HG03175 (cell line): Measurements from ENCODE around the gene MAGI1.
"Not testable (repeated sequence)": the region's sequence is repeated elsewhere in the genome, so short reads cannot be mapped to it uniquely, and the experiment has no call there.

Experiments used
- ATAC-seq: cut with Tn5 transposase; IDR thresholded peaks from one replicate; pipeline ENCODE4 v1.9.1; 2021; ENCODE audit warnings: mild to moderate bottlenecking, moderate library complexity; ENCODE audit not compliant: unreplicated experiment

Gene MAGI1

DNA sequence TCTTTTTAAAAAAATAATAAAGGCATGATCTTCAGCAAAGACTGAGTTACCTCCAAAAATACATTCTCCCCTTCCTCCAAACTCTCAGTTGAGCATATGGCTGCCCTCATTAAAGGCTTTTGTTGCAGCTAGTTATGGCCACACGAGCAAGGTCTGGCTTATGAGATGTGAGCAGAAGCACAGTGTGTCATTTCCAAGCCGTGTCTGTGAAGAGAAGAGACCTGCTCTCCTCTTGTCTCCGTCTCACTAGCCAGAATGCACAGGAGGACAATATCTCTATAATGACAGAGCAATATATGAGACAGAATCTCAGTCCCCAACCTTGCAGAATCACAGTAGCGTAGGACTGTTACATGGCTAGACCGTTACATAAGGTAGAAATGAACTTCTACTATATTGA lies 152.3 kb downstream of the MAGI1 start:
- no peak for ATAC-seq

DNA sequence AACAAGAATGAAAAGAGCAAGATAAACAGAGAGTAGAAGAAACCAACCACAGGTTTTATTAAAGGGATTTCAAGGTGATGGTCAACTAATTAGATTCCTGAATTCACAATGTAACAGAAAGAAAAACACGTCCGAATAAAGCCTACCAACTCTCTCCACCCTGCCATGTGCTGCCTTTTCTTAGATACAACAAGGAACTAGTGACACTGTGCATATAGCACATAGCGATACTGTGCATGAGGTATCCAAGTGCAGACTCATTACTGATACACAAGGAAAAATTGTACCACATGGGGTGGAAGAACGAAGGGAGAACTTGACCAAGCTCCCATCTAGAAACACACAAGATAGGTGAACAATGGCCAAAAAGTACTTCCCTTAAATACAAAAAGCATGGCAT lies 154.6 kb downstream of the MAGI1 start:
- no peak for ATAC-seq

DNA sequence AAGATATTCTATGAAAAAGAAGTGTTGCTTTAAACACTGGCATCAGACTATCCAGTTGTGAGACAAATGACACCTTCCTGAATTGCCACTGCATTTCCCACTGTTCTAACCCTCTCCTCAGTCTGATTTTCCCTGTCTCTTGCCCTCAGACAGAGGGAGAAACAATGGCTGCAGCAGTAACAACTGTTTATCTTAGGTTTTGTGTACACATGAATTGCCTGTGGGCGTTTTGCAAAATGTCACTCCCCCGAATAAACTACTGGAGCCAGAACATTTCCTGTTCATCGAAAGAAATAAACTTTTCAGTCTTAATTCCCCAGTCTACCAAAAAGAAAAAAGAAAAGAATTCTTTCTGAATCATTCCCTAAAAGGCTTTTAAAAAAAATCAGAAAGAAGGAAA lies 155.1 kb downstream of the MAGI1 start:
- no peak for ATAC-seq

DNA sequence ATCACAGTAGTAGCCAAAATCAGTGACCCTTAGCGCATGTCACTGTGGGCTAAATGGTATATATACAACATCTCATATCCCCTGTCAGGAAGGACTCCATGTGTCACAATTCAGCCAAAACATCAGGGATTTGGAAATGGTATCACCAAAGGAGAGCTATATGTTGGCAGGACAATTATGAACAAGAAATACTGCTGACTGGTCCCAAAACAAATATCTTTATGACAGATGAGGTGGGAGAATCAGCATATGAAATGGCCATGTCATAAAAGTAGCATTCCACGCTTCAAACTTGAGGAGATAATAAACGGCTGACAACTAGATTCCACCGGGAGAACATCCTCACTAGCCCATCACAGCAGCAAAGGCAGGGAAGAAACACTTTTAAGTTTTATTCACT lies 158.4 kb downstream of the MAGI1 start:
- ATAC-seq = no peak

DNA sequence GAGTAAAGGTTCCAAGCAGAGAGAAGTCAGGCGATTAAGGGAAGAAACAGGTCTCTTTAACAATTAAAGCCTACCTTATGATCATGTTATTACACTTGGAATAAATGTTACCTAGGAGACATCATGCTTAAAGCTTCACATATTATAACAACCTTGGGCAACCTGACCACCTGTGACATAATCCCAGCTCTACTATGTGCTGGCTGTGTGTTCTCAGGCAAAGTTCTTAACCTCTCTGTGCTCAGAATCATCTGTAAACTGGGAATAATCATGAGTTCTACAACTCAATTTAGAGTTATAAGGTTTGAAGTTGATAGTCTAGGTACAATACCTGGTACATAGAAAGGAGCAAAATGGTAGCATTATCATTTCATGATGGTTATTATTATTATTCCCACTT lies 159.3 kb downstream of the MAGI1 start:
- no peak for ATAC-seq

- no peak for ATAC-seq
These were observed 159.9 kb downstream of the MAGI1 start for GRCh38 chr3:65878831-65879230.

DNA sequence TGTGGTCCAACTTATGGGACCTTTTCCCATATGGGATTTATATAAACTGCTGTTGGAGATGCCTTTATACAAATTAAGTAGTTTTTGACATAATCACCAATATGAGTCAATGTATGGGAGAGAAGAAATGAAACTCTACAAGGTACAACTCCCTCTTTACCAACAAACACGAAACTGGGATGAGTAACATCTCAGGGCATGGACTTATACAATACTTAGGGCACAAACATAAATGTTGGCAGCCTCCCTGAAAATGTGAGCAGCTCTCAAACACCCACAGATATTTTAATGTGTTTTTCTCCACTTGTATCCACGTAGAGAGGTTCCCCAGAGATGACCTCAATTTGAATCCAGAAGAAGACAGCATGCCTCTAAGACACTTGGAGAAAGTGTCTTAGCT lies 161.6 kb downstream of the MAGI1 start:
- no peak for ATAC-seq

- no peak for ATAC-seq
These were observed 162.7 kb downstream of the MAGI1 start for GRCh38 chr3:65876028-65876420.

DNA sequence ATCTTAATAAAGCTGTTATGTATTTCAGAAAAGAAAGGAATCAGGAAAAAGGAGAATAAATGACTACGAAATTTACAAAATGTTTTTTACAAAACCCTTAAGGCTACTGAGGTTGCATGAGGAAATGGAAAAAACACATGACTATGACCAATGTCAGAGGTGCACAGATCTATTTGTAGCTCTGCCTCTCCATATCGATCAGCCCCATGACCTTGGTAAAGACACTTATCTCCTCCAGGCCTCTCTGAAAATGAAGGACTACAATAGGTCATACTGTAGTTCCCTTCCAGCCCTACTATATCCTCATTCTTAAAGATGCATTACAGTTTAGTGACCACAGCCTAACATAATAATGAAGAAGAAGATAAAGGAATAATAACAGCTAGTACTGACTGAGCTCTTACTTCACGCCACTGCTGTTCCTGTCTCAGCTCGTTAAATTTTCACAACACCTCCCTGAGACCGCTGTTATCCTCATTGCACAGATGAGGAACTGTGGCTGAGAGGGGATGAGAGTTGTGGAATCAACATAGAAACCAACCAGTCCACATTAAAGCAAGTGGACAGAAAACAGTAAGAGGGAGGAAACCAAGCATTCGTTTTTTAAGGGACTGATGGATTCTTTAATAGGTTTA lies 163.2 kb downstream of the MAGI1 start:
- no peak for ATAC-seq

GRCh38 chr3:65873869-65874268 lies 164.8 kb downstream of the MAGI1 start:
- no peak for ATAC-seq

DNA sequence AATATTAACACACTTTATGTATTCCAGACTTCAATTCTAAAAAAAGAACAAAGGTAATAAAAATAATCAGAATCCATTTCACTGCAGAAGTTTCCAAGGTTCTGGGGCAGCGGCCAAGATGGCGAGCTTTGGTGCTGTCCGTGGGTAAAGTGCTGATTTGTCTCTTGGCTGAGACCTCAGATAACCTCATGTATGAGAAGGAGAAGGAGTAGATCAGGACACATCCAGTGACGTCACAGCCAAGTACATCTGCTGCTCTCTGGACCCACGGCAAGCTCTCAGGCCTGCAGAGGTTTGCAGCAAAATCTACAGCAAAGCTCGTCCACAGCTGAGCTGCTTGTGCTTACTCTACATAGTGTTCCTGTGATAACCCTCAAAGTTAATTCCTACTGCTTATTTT lies 165.7 kb downstream of the MAGI1 start:
- ATAC-seq = no peak

GRCh38 chr3:65871305-65872141 lies 167.2 kb downstream of the MAGI1 start:
- no peak for ATAC-seq

DNA sequence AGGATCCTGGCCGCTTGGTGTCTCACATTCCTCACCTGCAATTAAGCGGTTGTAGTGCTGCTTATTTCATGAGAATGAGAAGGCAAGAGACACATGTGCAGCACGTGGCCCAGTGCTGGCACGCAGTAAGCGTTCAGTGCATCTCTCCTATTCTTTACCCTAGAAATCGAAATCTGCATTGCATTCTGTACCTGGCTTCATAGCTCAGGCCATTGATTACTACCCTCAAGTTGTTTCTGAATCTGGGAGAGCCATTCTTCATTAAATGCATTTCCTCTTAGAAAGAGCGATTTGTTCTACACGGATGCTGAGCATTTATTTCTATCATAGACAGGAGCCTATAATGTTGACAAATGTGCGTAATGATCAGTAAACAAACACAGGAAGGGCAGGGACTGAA lies 168.9 kb downstream of the MAGI1 start:
- no peak for ATAC-seq

GRCh38 chr3:65867463-65868210 lies 171.1 kb downstream of the MAGI1 start:
- ATAC-seq = no peak

GRCh38 chr3:65864357-65864904 lies 174.3 kb downstream of the MAGI1 start:
- ATAC-seq = no peak

DNA sequence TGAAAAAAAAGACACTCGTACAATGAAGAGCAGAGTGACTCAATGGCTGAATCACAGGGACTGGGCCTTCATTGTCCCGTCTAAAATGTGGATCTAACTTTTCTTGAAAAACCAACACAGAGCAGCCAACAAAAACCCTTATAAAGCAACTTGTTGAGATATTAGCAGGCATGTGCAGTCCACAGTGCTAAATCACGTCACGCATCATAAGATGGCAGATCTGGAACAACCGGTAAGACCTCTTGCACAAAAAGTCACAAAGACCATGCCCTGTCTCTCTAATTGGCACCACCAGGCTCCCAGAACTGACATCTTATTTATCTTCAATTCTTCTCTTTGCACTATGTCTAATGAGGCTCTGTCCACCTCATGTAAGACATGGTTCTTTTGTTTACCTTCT lies 177.0 kb downstream of the MAGI1 start:
- ATAC-seq = no peak

GRCh38 chr3:65859612-65860011 lies 179.1 kb downstream of the MAGI1 start:
- ATAC-seq = not testable (repeated sequence)

GRCh38 chr3:65858749-65859148 lies 180.0 kb downstream of the MAGI1 start:
- no peak for ATAC-seq

DNA sequence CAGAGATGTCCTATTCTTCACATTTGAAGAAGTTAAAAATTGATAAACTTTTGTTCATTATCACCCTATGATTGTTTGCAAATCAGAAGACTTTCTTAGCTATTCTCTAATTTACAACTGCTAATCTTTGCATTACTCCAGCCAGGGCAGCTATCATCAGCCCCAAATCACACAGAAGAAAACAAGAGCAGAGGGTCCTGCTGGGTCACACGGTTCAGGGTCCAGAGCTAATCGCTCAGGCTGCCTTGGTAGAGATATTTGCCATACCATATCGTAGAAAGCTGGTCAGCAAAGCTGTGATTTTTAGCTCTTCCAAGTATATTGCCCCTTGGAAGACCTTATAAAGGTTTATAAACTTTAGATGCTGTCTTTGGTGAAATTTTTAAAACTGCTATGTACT lies 181.4 kb downstream of the MAGI1 start:
- ATAC-seq = no peak

- ATAC-seq = no peak
These were observed 181.8 kb downstream of the MAGI1 start for GRCh38 chr3:65856907-65857306.

- ATAC-seq = no peak
These were observed 183.2 kb downstream of the MAGI1 start for GRCh38 chr3:65855370-65856100.
